ENCODE data around the gene LATS2. TPM values are rescaled to one million over a fixed set of nuclear protein-coding genes. Genes with fewer than 3 reads are reported as not detected.
"Not testable (repeated sequence)": the region's sequence is repeated elsewhere in the genome, so short reads cannot be mapped to it uniquely, and the experiment has no call there.

LATS2 gene
- total and polyA plus RNA-seq, 9 donors: 12.5 to 41.9 (median 22.8) TPM

- Histone ChIP-seq H3K27me3 (no peaks in the 10 kb centered on the region), H3K36me3 (no peaks in the 10 kb centered on the region), H3K9me3 (no peaks in the 10 kb centered on the region), H3K4me1 (ENCODE audit: insufficient read depth) (no peaks in the 10 kb centered on the region), H3K4me3 (no peak overlapping the region), H3K27ac (no peak overlapping the region)
- no peak for DNase-seq
- TF ChIP-seq POLR2A (IDR thresholded peaks at IDR 0.05): no peak
- TF ChIP-seq, protein P1, sequence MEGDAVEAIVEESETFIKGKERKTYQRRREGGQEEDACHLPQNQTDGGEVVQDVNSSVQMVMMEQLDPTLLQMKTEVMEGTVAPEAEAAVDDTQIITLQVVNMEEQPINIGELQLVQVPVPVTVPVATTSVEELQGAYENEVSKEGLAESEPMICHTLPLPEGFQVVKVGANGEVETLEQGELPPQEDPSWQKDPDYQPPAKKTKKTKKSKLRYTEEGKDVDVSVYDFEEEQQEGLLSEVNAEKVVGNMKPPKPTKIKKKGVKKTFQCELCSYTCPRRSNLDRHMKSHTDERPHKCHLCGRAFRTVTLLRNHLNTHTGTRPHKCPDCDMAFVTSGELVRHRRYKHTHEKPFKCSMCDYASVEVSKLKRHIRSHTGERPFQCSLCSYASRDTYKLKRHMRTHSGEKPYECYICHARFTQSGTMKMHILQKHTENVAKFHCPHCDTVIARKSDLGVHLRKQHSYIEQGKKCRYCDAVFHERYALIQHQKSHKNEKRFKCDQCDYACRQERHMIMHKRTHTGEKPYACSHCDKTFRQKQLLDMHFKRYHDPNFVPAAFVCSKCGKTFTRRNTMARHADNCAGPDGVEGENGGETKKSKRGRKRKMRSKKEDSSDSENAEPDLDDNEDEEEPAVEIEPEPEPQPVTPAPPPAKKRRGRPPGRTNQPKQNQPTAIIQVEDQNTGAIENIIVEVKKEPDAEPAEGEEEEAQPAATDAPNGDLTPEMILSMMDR (IDR thresholded peaks at IDR 0.05): no peak
- TF ChIP-seq EP300 (IDR thresholded peaks at IDR 0.05): no peak
- intact Hi-C loops (cut with DNase I): no loop called here
- WGBS, 3 donors: 63 to 70% (median 70%) methylated on average over 16 of the region's 16 CpGs
These were observed 108.0 kb downstream of the LATS2 start for GRCh38 chr13:20953245-20953931.

- 69 to 79% (median 73%) methylated on average over 16 of the region's 16 CpGs for WGBS, 3 donors
- no peak for DNase-seq
These were observed 108.5 kb downstream of the LATS2 start for GRCh38 chr13:20952838-20953237.

GRCh38 chr13:20948001-20948400 is 113.4 kb downstream of the LATS2 start:
- H3K9me3 ChIP-seq; H3K27me3 ChIP-seq; DNase-seq; H3K4me1 ChIP-seq (ENCODE audit: insufficient read depth); H3K4me3 ChIP-seq; H3K36me3 ChIP-seq; H3K27ac ChIP-seq: not testable (repeated sequence)
- intact Hi-C loops (cut with DNase I): loop anchor here (10.0 kb wide), 4 partner anchors 117 to 527 kb away; partner anchors contain the start of gene LATS2 (in 1 of the 4)
- 77 to 80% (median 79%) methylated on average over 3 of the region's 3 CpGs for WGBS, 3 donors

More at GRCh38 chr13:20952838-20953237, 108.5 kb downstream of the LATS2 start:
- H3K4me1 ChIP-seq (ENCODE audit: insufficient read depth): no peaks in the 10 kb centered on the region
- H3K36me3 ChIP-seq: no peaks in the 10 kb centered on the region
- H3K4me3 ChIP-seq: no peak overlapping the region
- intact Hi-C loops (cut with DNase I): no loop called here
- TF ChIP-seq POLR2A (IDR thresholded peaks at IDR 0.05) (no peak), EP300 (IDR thresholded peaks at IDR 0.05) (no peak)
- TF ChIP-seq, protein P1 (IDR thresholded peaks at IDR 0.05): no peak
- no peaks in the 10 kb centered on the region for H3K27me3 ChIP-seq
- H3K9me3 ChIP-seq: no peaks in the 10 kb centered on the region
- H3K27ac ChIP-seq: no peak overlapping the region

- Histone ChIP-seq H3K27ac (no peak overlapping the region), H3K4me1 (ENCODE audit: insufficient read depth) (no peaks in the 10 kb centered on the region), H3K36me3 (no peaks in the 10 kb centered on the region), H3K27me3 (no peaks in the 10 kb centered on the region), H3K4me3 (no peak overlapping the region), H3K9me3 (no peaks in the 10 kb centered on the region)
- 4% methylated on average over 29 of the region's 29 CpGs for WGBS, 3 donors
- DNase-seq: no peak
- intact Hi-C loops (cut with DNase I): loop anchor here (10.0 kb wide), 4 partner anchors 119 to 529 kb away; partner anchors contain the start of gene LATS2 (in 1 of the 4)
- no peak for TF ChIP-seq EP300 (IDR thresholded peaks at IDR 0.05)
- TF ChIP-seq, protein P1 (IDR thresholded peaks at IDR 0.05): no peak
- TF ChIP-seq POLR2A (IDR thresholded peaks at IDR 0.05): no peak
These were observed 115.4 kb downstream of the LATS2 start for GRCh38 chr13:20945952-20946383.

GRCh38 chr13:20942938-20943559 is 118.3 kb downstream of the LATS2 start:
- intact Hi-C loops (cut with DNase I): loop anchor here (5.0 to 10.0 kb wide), 7 partner anchors 122 to 544 kb away; partner anchors contain the start of gene LATS2 (in 1 of the 4)
- Histone ChIP-seq H3K4me1 (ENCODE audit: insufficient read depth) (no peaks in the 10 kb centered on the region), H3K4me3 (no peak overlapping the region), H3K36me3 (no peaks in the 10 kb centered on the region), H3K27ac (no peak overlapping the region), H3K27me3 (no peaks in the 10 kb centered on the region), H3K9me3 (no peaks in the 10 kb centered on the region)
- TF ChIP-seq, protein P1 (IDR thresholded peaks at IDR 0.05): no peak
- TF ChIP-seq EP300 (IDR thresholded peaks at IDR 0.05): no peak
- no peak for TF ChIP-seq POLR2A (IDR thresholded peaks at IDR 0.05)
- WGBS, 3 donors: 40 to 53% (median 44%) methylated on average over 22 of the region's 22 CpGs
- peak in 3 of 5 donors; percentile 27 to 40 (median 28) for DNase-seq

GRCh38 chr13:20940511-20940910 is 120.9 kb downstream of the LATS2 start:
- H3K4me1 ChIP-seq (ENCODE audit: insufficient read depth); H3K4me3 ChIP-seq; H3K27ac ChIP-seq; H3K27me3 ChIP-seq; H3K9me3 ChIP-seq; DNase-seq; H3K36me3 ChIP-seq: not testable (repeated sequence)
- intact Hi-C loops (cut with DNase I): loop anchor here (5.0 to 10.0 kb wide), 7 partner anchors 124 to 547 kb away; partner anchors contain the start of gene LATS2 (in 1 of the 4)
- WGBS, 3 donors: 89 to 91% (median 89%) methylated on average over 10 of the region's 10 CpGs

Data from ovary (tissue), 9 donors.